Gastroesophageal sphincter (tissue), 2 donors: ENCODE data around the gene ZNF32.

Source experiments
- EP300 ChIP-seq: sonication (generic); formaldehyde crosslinking; IDR thresholded peaks from one replicate; pipeline ENCODE4 v1.6.1; 2017; ENCODE audit warnings: antibody characterized with exemption, mild to moderate bottlenecking
- POLR2A ChIP-seq, 2 donors: fragments of 450-650 bp; IDR thresholded peaks; one replicate each; pipeline ENCODE4 v1.6.1; 2017; ENCODE audit warnings: antibody characterized with exemption in 2 of 2, mild to moderate bottlenecking in 2 of 2, moderate library complexity in 1 of 2

- no peak for TF ChIP-seq EP300
- no peak for TF ChIP-seq POLR2A (IDR thresholded peaks at IDR 0.05)
Measured at GRCh38 chr10:43692051-43692825, 43.6 kb upstream of the ZNF32 start.
